RCC 7860 (cell line): ENCODE data around the gene RBM4B.
A peak's percentile ranks its signal among the peaks of the same experiment; 100 is the strongest.

Experiments
- DNase-seq: peaks from one replicate; pipeline ENCODE4 v3.0.0-alpha.2; 2015; ENCODE audit warnings: low spot score
- FAIRE-seq: peaks from 2 replicates; lab custom pipeline; 2012; peaks lifted over from hg19 to GRCh38; lab: Jason Lieb, UNC

Gene RBM4B

DNA sequence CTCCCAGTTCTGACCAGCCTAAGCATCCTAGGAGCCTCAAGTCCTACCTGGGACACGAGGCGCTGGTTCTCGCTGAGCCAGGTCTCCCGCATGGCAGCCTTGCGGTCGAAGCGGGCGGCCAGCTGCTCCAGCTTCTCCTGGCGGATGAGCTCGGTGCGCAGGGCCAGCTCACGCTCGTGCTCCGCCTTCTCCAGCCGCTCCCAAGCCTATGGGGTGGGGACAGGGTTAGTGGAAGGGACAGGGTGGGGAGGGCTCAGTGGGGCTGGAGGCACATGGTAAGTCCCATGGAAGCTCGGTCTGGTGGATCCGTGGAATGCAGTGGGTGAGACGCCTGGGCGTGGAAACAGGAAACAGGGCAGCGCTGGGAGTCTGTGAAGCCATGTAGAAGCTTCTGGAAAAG, 30.4 kb upstream of the RBM4B start:
- DNase-seq (no peak), FAIRE-seq (no peak)

DNA sequence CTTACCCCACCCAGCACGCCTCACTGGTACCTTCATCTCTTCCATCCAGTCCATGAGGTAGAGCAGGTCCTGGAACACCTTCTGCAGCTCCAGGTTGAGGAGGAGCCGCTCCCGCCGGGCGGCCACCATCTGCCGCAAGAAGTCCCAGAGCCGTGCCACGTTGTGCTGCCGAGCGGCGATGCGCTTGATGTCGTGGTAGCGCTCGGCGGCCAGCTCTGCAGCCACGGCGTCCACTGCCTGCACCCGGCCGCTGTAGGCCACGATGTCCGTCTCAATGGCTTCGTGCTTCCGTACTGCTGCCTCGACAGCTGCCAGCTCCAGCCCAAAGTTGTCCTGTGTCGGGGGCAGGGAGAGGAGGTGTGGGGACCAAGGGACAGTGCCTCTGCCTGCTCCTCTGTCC, 29.8 kb upstream of the RBM4B start:
- DNase-seq (no peak), FAIRE-seq (no peak)

DNA sequence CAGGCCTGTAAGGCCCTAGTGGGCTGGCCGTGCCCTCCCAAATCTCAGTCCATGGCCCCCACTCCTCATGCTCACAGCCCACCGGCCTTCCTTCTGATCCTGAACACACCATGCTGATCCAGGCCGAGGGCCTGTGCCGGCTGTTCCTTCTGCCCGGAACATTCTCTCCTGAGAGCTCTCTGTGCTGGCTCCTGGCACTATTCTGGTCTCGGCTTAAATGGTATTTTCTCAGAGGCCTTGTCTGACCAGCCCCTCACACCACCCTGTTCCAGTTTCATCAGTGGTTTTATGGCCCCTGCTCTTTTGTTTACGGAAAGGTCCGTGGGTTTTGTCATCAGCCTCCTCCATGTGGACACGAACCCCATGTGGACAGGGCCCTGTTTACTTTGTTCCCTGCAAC, 29.3 kb upstream of the RBM4B start:
- DNase-seq (no peak), FAIRE-seq (no peak)

DNA sequence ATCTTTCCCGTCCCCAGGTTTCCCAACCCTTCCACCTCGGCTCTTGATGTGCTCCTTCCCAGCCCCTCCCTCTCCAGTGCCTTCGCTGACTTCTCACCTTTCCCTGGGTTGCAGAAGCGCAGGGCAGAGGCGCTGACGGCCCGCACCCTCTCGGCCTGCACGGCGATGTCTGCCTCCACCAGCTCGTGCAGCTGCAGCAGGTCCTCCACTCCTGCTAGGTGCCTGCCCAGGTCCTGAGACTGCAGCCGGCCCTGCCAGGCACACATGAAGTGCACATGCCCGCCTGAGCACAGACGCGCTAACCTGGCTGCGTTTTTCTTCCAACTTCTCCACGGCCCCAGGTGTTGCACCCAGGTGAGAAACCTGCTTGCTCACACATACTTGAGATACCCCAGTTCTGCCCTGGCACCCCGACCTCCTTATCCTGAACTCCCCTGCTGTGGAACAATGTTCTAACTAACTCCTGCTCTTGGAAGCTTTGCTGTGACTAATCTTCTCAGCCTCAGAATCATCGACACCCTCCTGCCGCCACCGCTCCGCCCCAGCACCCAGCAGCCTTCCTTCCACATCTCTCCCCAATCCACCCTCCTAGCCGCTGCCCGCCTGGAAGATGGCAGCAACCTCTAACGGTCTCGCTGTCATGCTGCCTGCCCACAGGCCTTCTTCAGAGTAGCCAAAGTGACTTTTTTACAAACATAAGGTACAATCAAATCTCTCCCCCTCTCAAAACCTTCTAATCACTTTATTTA, 28.1 kb upstream of the RBM4B start:
- DNase-seq (no peak), FAIRE-seq (no peak)

DNA sequence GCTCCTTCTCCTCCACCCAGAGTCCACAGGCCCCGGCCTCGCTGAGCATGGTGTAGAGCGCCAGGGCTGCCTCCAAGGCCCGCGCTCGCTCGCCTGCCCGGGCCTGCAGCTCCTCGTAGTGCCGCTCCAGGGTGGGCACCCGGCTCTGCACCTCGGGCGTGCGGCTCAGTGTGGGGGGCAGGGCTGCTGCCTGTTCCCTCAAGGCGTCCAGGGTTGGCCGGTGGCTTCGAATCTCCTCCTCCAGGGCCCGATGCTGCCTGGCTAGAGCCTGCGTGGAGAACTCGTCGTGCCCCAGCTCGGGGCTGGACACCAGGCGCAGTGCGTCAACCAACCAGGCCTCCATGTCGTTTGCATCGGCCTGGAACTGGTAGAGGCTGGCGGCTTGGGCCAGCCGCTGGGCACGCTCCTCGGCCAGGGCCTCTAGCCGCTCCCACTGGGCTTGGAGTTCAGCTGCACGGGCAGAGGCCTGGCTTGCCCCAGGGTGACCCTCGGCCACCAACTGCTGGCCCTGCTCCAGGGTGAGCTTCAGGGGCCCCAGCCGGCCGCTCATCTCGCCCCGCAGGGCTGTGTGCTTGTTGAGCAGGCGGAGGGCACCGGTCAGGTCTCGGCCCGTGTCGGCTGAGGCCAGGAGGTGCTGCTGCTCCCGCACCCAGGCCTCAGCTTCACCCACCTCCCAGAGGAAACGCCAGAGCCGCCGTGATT, 27.1 kb upstream of the RBM4B start:
- no peak for FAIRE-seq
- no peak for DNase-seq

DNA sequence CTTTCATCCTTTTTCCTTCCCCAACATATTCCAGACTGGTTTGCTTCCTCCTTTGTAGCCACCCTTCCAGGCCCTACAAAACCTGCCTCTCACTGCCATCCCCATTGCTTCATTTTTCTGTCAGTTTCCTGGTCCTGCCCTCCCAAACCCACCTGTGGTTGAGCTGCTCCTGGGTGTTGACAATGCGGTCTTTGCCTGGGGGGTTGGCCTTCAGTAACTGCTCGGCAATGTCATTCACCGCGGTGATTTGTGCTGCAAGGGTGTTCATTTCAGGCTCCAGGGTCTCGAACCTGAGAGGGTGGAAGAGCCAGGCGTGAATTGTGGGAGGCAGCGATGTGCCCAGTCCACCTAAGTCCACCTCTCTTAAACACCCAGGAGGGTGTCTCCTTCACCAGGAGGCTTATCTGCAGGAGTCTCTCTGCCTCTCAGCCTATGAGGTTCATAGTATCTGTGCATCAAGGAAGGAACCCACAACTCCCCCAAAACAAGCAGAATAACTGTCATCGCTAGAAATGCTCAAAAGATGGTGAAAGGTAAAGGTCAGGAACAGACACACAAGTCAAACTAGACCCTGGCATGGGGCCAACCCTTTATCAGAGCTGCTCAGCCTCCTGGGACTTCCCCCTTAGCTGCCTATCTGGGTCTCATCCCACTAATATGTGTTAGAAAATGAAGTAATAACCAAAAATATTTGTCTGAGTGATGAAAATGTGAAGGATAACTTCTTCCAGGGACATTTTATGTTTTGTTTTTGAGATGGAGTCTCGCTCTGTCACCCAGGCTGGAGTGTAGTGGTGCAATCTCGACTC, 23.9 kb upstream of the RBM4B start:
- DNase-seq (no peak), FAIRE-seq (no peak)

DNA sequence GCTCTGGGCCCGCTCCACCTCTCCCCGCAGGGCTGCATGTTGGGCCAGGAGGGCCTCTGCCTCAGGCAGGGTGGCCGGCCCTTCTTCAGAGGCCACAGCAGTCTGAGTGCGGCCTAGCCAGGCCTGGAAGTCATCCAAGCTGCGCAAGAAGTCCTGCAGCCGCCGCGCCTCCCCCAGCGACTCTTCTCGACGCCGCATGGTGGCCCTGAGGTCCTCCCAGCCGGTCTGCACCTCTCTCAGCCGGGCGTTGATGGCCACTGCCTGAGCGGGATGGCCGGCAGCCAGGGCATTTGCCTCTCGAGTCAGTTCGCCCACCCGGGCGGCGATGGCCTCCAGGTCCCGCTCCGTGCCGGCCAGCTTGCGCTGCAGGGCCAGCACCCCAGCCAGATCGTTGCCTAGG, 23.1 kb upstream of the RBM4B start:
- no peak for DNase-seq
- no peak for FAIRE-seq

DNA sequence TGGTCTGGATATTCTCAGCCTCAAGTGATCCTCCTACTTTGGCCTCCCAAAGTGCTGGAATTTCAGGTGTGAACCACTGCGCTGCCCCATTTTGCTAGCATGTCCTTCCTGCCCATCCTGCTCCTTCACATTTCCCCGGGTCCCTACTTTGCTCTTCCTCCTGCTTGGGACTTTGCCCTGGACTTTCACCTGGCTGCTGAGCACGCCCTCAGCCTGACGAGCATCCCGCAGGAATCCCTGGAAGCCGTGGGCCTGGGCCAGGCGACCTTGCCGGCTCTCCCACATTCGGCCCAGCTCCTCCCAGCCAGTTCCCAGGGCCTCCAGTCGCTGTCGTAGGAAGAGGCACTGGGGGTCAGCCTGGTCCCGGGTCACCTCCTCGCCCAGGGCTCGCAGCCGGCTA, 22.6 kb upstream of the RBM4B start:
- no peak for FAIRE-seq
- DNase-seq, result no peak

DNA sequence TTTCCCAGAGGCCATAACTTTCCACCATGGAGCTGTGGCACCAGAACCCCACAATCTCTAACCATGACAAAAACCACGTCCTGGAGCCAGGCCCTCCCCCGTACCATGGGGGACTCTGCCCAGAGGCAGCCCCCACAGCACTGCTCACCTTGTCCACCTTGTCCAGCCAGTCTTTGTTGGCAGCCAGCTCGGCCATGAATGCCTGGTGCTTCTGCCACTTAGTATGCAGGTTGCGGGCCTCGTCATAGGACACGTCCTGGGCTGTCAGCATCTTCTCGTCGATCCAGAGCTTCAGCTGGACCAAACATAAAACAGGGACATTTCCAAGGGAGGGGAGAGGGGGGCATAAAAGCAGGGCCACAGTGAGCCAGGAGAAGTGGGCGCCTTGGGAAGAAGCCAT, 20.8 kb upstream of the RBM4B start:
- DNase-seq (no peak), FAIRE-seq (no peak)

DNA sequence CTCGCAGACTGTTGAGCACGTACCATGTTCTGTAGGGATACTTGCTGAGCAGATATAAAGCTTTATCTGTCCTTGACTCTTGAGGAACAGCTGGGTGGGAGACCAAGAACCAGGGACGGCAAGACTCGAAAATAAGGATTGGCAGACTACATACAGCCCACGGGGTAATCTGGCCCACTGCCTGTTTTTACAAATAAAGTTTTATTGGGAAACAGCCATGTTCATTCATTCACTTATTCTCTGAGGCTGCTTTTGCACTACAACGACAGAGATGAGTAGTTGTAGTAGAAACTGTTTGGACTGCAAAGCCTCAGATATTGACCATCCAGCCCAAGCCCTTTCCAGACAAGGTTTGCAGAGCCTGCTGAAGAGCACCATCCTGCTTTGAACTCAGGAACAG, 20.3 kb upstream of the RBM4B start:
- DNase-seq, result no peak
- FAIRE-seq, result no peak

DNA sequence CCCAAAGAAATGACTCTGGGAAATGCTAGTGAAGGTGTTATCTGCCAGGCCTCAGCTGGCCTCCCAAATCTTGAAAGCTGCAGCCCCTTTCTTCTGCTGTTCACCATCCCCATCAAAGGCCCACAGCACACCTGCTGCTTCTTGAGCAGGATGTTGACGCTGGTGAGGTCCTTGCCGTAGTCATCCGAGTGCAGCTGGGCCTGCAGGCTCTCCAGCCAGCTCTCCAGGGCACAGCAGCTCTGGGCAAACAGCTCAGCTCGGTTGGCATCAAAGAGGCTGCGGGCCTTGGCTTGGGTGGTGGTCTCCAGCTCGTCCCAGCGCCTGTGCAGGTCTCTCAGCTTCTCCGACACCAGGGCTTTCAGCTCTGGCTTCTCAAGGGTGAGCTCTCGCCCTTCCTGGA, 18.5 kb upstream of the RBM4B start:
- FAIRE-seq, result no peak
- no peak for DNase-seq

DNA sequence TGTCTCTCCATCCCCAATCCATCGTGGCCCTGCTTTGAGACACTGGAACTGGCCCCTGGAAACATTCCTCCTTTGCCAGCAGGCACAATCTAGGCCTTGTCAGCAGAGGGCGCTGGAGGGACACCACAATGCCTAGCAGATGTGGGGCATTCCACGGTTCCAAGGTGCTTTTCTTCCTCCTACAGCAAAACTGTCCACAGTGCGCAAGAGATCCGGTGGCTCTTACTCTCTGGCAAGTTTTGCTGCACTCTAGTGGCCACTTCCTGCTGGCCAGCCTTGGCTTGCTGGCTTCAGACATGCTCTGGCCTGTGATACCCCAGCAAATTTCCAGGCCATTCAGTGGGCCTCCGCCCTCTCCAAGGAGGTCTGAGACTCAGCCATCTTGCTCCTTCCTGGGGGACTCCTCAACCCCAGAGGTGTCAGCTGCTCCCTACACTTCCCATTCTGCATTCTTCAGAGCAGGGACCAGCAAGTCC, 17.1 kb upstream of the RBM4B start:
- FAIRE-seq, result peak; percentile 79
- peak; percentile 90 for DNase-seq

DNA sequence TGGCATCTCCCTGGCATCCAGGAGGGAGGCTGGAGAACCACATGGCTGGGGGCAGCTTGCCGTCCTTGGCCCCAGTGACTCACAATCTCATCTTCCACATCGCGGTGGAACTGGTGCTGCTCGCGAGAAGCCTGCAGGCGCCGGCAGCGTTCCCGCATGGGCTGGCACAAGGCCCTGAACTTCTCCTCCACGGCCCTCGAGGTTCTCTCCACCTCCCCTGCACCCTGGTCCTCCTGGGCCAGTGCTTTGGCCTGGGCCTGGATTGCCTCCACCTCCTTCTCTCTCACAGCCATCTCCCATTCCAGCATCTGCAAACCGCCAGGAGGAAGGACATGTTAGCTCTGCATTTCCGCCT, 16.3 kb upstream of the RBM4B start:
- no peak for DNase-seq
- FAIRE-seq, result no peak

DNA sequence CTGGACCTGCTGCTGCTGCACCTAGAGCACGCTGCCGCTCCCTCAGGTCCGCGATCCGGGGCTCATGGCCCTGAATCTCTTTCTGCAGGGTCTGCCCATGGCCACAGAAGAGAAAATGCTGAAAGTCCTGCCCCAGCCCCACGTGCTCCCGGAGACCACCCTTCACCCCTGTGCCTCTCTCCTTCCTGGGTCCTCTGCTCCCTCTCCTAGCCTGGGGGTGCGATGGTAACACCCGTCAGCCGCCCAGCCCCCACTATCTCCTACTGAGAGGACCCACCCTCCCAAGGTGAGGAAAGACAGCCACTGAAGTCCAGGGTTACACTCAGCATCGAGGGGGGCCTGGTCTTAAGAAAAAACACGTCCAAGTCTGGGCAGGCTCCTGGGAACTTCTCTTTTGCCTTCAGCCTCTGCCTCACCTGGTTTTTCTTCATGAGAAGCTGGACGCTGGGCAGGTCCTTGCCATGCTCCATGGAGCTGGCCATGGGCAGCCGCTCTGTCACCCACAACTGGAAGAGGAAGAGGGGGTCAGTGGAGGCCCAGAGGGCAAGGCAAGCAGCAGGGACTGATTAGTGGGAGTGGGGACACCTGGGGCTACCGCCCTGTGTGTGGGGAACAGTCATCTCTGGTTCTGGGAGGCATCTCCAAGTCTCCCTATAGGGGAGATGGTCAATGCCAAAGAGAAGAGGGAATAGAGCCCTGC, 15.8 kb upstream of the RBM4B start:
- FAIRE-seq (no peak), DNase-seq (no peak)

DNA sequence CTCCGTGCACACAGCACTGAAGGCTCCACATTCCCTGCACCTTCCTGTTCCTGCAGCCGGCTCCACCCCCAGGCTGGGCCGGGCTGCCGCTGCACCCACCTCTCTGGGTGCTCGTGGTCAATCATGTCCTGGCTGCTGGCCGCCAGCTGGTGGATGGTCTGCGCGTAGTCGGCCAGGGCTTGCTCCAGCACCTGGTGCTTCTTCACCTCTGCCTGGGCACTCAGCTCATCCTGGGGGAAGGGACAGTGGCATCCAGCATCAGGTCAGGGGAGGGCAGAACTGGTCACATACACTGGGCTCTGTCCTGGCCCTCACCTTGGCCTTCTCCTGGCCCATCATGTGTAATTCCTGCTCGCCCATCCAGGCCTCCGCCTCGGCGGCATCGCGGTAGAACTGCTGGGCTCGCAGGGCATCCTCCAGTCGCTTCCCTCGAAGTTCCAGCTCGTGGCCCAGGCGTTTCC, 15.2 kb upstream of the RBM4B start:
- DNase-seq (no peak), FAIRE-seq (no peak)

DNA sequence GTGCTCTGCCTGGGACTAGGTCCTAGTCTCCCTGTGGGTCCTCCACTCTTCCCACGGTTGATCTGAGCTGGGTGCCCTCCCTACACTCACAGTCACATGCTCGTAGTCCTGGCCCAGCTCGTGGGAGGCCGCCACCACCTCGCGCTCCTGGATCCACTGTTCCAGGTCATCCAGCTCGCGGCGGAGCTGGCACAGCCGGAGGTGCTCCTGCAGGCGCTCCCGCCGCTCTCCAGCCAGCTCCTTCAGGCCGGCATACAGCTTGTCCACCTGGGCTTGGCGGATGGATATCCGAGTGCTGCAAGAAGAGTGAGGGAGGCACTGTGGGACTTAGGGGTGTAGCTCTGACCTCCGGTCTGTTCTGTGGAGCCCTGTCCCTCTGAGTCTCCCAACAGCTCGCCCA, 14.8 kb upstream of the RBM4B start:
- FAIRE-seq (no peak), DNase-seq (no peak)

DNA sequence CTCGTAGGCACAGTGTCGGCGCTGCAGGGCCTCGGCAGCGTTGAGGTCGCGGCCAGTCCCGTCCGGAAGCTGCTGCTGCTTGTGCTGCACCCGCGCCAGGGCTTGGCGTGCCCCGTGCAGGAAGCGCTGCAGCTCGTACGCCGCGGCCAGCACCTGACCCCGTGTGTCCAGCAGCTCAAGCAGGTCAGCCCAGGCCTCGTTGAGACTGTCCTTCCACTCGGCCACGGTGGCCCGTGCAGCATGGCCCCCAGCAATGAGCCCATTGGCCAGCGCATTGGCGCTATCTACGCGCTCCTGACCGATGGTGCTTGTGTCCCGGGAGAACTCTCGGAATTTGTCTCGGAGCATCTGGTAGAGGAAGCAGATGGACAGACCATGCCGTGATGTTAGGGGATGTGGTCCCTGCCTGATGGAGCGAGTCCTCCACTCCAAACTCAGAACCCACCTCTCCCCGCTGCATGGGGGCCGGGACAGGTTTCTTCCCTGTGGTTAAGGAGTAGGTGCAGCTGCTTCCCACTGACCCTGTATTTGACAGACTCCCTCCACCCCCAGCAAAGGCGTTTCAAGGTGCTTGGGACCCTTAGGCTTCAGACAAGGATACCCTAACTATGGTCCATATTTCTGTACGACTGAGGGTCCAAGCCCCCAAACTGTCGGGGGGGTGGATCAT, 13.8 kb upstream of the RBM4B start:
- FAIRE-seq (no peak), DNase-seq (no peak)

DNA sequence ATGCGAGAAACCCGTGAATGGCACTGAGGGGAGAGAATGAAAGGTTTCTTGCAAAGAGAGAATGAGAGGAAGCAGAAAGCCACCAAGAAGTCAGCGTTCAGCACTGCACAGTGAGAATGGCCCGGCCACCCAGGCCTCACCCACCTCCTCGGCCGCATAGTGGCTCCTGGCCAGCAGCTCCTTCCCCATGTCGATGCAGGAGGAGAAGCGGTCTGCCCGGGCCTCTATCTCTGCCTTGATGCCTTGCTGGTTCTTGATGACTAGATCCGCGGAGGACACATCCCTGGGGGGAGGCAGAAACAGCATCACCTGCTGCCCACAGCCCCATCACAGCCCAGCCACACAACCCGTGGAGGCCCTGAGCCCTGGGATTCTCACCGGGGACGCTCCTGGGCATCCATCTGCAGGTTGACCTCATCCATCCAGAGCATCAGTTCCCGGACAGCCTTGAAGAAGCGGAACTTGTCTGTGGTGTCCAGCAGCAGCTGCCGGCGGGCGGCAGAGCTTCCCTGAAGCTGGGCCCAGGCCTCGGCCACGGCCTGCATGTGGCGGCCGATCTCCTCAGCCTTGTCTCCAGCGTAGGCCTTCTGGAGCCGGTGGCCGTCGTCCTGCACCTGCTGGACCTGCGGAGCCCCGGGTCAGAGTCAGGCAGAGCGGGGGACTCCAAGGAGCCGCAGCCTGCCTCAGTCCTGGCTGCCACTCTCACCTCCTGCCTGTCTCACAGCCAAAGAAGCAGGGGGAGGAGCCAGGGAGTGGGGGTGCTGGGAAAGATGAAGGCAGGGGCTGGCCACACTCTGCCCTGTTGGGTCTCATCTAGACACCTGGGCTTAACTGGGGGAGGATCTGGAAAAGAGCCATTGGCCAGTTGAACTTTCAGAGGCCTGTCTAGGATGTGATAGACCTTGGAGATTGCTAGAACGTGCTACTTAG, 12.2 kb upstream of the RBM4B start:
- FAIRE-seq, result no peak
- DNase-seq, result no peak
